Erythroblast (primary cell): ENCODE measurements around the gene WFDC6.
A peak's percentile ranks its signal among the peaks of the same experiment; 100 is the strongest.

Experiments
- DNase-seq, 2 experiments: peaks; one replicate each; lab custom pipeline; 2025; lab: John Stamatoyannopoulos, UW
- GATA1 ChIP-seq: IDR thresholded peaks from 2 replicates; pipeline ENCODE4 v1.6.1; 2011; ENCODE audit warnings: low read depth, mild to moderate bottlenecking, control low read depth, low read length, moderate library complexity
- POLR2A ChIP-seq: IDR thresholded peaks from 2 replicates; pipeline ENCODE4 v1.6.1; 2011; ENCODE audit warnings: mild to moderate bottlenecking, low read length

The WFDC6 gene

DNA sequence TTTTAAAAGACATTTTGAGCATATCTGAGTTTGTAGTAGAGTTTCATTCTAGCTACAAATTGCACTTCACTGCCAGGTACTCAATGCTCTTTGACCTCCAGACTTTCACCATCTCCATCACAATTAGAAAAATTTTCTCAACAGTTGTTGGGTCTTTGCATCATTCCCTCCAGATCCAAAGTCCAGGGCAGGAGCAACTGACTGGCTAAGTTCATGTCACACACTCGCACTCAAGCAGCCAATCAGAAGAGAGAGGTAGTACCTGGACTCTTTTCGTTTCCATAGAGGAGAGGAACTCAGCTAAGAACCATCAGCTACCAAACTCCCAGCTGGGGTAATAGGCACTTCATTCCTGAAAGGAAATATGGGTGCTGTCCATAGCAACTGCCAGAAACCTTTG, 32.9 kb downstream of the WFDC6 start:
- no peak for DNase-seq
- no peak for TF ChIP-seq GATA1
- no peak for TF ChIP-seq POLR2A

DNA sequence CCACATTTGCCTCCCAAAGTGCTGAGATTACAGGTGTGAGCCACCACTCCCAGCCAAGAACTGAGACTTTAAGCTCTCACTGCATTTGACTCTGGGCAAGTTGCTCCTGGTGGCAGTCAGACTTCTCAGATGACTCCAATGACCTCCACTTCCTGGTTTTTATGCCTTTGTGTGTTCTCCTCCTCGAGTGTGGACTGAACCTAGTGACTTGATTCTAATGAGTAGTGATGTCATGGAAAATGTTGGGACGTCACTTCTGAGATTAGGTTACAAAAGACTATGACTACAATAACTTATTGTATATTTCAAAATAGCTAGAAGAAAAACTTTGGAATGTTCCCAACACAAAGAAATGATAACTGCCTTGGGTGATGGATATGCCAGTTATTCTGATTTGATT, 35.9 kb downstream of the WFDC6 start:
- TF ChIP-seq GATA1 (no peak), POLR2A (no peak)
- DNase-seq: no peak

DNA sequence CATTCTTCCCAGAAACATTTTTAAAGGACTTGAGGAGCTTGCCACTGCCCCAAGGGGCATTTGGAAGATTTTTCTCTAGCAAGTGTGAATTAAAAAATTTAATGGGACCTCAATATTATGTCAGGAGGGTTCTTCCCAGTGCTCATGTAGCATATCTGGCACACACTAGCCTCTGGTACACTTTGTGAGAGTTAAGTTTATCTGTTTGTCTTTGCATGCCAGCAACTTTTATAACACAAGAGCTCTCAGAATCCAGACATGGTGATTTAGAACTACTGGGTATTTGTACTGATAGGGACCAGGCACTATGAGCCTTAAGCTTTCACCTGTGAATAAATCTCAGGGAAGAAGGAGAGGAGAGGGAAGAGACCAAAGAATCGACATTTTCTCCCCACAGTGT, 36.7 kb downstream of the WFDC6 start:
- TF ChIP-seq GATA1 (no peak), POLR2A (no peak)
- DNase-seq: no peak

DNA sequence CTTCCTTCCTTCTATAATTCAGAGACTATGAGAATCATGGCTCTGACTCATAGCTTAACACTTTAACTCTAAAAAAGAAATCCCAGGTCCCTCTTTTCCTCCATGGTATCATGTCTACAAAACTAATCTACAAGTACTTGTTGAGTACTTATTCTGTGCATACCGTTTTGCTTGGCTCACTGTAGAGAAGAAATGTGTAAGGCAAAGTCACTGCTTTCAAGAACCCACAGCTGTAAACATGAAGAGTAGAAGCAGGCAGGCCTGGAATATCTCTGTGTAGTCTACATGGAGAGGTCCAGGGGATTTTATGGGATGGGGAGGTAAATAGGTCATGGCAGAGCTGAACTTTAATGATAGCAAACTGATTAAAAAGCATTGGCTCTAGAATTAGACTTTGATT, 37.7 kb downstream of the WFDC6 start:
- no peak for DNase-seq
- TF ChIP-seq POLR2A (no peak), GATA1 (no peak)

DNA sequence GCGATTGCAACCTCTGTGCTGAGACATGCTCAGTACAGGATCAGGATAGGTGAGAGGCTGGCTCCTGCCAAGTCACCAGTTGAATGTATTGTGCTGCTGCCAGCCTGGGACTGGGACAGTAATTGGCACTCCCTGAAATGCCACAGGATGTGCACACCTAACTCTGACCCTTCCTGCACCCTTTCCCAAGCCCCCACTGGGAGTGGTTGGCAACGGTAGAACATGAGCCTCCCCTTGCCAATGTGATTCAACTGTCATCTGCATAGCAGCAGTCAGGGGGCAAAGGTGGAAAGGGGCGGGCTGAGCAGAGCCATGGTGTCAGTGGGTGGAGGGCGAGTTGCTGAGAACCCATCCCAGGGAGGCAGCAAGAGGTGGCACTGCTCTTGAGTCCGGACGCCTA, 39.3 kb downstream of the WFDC6 start:
- DNase-seq: no peak
- TF ChIP-seq GATA1 (no peak), POLR2A (no peak)

DNA sequence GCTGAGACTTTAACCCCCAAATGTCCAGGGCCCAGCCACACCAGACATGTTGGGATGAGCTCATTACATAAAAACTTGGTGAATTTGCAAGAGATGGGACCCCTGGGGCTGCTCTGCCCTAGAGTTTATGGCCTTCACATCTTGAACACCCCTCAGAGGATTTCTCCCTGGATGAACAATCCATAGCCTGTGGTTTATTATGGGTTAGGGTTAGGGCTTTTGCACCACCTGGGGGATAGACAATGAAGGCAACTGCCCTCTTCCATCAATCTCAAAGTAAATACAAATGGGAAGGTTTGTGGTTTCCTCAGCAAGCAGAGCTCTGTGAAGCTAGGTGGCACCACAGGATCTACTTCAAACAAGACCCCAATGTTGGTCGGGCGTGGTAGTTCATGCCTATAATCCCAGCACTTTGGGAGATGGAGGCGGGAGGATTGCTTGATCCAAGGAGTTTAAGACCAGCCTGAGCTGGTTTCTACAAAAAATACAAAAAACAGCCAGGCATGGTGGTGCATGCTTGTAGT, 41.2 kb downstream of the WFDC6 start:
- TF ChIP-seq GATA1 (no peak), POLR2A (no peak)
- no peak for DNase-seq

DNA sequence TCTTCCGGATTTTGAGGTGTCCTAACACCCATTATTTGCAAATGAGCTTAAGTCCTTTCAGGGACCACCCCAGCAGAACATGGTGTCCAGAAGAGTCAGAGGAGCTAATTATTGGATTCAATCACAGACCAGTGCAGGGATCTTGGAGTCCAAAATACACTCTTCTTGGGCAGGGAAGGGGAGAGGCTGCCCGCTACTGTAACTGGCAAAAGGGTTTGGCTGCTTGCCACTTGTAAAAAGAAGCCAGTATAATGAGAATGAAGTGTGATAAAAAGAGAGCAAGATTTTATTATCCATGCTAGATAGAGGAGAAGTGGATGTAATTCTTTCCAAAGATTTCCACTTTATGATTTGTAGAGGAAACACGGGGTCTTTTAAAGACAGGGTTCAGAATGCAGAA, 43.1 kb downstream of the WFDC6 start:
- TF ChIP-seq POLR2A: no peak
- TF ChIP-seq GATA1: no peak
- no peak for DNase-seq

DNA sequence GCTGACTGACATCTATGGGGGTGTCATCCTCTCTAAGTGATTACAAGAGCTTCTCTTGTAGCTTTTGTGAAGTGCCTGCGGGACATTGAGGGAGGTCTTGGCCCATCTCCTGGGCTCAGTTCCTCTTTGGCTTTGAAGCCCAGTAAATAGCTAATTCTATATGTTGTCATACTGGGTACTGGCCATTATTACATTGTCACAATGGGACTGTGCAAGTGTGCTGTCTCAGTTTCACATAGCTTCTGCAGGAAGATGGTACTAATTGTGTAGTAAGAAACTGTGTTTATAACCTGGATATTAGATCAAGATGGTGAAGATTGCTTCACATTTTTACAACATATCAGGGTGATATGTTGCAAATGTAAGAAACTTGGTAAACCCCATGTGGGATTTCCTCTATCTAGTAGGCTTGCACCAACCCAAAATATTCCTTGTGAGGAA, 43.8 kb downstream of the WFDC6 start:
- TF ChIP-seq GATA1 (no peak), POLR2A (no peak)
- no peak for DNase-seq

DNA sequence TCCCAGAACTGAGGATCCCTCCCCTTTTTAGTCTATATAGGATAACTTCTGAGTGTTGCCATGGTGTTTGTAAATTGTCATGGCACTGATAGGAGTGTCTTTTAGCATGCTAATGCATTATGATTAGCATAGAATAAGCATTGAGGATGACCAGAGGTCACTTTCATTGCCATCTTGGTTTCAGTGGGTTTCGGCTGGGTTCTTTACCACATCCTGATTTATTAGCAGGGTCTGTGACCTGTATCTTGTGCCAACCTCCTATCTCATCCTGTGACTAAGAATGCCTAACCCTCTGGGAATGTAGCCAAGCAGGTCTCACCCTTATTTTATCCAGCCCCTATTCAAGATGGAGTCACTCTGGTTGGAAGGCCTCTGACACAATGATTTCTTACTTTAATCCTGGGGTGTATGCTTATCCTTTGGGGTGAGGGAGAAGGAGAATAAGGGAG, 50.2 kb downstream of the WFDC6 start:
- DNase-seq: no peak
- TF ChIP-seq GATA1 (no peak), POLR2A (no peak)

DNA sequence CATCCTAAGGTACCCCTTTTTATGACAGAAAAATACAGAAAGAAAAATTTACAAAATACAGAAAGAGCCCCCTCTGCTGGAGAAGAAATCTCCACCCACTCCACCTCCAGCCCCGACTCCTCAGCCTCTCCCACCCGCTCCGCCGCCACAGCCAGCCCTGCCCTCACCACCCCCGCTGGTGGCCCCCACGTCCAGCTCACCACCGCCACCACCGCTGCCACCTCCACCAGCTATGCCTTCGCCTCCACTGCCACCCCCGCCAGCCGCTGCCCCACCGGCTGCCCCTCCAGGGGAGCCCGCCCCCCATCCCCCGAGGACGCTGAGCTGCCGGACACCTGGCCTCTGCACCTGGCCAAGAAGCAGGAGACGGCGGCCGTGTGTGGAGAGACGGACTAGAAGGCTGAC, 52.0 kb downstream of the WFDC6 start:
- TF ChIP-seq POLR2A: no peak
- TF ChIP-seq GATA1: no peak
- DNase-seq: peak in 1 of 2 experiments; percentile 5

DNA sequence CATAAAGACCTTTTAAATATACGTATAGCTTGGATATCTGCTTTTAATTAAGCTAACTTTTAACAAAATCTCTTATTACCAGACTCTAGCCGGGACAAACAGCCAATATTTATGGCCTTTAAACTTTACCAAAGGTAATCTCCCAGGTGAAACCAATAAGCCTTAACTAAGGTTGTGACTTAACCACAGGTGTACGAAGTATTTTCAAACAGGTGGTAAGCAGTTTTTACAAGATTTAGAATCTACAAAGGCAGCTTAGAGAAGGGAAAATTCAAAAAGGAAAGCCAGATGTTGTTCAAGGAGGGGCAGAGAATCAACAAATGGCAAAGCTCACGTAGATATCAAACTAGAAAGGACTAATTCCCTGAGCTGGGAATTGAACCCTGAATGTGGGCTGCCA, 53.9 kb downstream of the WFDC6 start:
- TF ChIP-seq GATA1 (no peak), POLR2A (no peak)
- no peak for DNase-seq

DNA sequence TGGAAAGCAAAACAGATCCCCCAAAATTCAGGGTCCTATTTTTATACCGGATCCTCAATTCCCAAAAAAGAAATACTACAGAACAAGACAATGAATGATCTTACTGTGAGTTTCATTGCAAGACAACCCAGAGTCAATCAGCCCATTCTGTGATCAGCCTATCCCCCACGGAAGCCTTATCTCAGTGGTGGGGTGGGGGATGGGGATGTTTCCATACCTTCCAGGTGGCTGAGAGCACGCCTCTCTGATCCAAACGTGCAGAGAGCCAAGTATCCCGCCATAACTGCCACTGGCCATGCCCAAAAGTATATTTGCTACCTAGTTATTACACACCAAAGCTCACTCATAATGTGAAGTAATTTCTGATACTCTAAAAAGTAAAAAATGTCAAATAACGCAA, 54.6 kb downstream of the WFDC6 start:
- no peak for DNase-seq

More for the DNA sequence above, 54.6 kb downstream of the WFDC6 start:
- no peak for TF ChIP-seq POLR2A
- no peak for TF ChIP-seq GATA1
